Thyroid gland (tissue), 4 donors: ENCODE results near the gene AADAT.

Experiments used
- POLR2A ChIP-seq, 2 donors: fragments of 450-650 bp; IDR thresholded peaks; one replicate each; pipeline ENCODE4 v1.6.1; 2017; ENCODE audit warnings: antibody characterized with exemption in 2 of 2, mild to moderate bottlenecking in 2 of 2, moderate library complexity in 1 of 2
- TF ChIP-seq, protein P1 (sequence below), 6 experiments: fragments of 200-600 bp in 3 of 6; fragments of 450-650 bp in 3 of 6; sonication (generic) in 3 of 6; IDR thresholded peaks; one replicate each; pipeline ENCODE4 v1.5.1; 2016 to 2019; ENCODE audit warnings: antibody characterized with exemption in 6 of 6, mild to moderate bottlenecking in 2 of 6, inconsistent platforms in 1 of 6, moderate library complexity in 1 of 6

DNA sequence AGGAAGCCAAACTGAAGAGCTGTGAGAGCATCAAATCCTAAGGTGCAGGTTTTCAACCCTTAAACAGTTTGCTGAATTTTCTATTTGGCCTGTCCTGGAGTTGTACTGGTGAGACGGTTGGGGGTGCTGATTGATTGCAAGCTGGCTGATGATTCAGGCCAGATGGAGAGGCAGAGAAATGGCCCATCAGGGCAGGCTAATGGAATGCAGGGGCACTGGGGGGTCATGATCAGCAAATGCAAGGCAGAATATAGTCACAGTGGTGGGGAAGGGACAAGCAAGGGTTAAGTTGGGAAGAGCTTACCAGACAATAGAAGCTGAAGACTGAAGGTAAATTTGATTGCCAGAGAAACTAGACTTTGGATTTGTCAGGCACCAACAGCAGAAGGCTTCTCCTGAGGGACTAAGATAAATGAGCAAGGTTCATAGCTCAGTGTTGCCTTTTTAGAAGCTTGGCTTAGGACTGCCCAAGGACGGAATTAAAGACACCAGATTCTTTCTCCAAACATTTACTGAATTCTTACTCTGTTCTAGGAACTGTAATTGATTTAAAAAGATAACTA, 4.3 kb upstream of the AADAT start:
- TF ChIP-seq, protein P1, sequence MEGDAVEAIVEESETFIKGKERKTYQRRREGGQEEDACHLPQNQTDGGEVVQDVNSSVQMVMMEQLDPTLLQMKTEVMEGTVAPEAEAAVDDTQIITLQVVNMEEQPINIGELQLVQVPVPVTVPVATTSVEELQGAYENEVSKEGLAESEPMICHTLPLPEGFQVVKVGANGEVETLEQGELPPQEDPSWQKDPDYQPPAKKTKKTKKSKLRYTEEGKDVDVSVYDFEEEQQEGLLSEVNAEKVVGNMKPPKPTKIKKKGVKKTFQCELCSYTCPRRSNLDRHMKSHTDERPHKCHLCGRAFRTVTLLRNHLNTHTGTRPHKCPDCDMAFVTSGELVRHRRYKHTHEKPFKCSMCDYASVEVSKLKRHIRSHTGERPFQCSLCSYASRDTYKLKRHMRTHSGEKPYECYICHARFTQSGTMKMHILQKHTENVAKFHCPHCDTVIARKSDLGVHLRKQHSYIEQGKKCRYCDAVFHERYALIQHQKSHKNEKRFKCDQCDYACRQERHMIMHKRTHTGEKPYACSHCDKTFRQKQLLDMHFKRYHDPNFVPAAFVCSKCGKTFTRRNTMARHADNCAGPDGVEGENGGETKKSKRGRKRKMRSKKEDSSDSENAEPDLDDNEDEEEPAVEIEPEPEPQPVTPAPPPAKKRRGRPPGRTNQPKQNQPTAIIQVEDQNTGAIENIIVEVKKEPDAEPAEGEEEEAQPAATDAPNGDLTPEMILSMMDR (IDR thresholded peaks at IDR 0.05) = no peak
- no peak for TF ChIP-seq POLR2A (IDR thresholded peaks at IDR 0.05)
